ENCODE measurements around the gene HES5.

DNA sequence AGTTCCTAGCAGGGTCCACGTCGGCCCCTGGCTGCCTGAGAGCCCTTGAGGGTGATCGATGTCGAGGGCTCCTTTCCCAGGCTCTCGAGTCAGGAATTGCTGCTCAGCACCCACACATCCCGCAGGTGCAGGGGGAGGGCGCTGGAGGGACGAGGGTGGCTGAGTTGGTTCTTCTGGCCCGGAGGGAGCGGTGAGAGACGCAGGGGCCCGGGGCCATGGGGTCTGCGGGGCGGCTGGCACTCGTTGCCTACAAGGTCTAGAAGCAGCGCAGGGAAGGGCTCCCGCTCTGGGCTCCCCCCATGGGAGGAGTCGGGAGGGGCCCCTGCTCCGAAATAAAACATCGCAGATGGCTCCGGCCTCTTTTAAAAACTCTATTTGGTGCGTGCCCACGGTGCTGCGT lies 21.9 kb downstream of the HES5 start:
- TF ChIP-seq POLR2A (IDR thresholded peaks at IDR 0.05) (no peak), POLR2AphosphoS5 (IDR thresholded peaks at IDR 0.05) (peak in 2 of 3 donors; percentile 29 to 50)
- TF ChIP-seq, protein P1, sequence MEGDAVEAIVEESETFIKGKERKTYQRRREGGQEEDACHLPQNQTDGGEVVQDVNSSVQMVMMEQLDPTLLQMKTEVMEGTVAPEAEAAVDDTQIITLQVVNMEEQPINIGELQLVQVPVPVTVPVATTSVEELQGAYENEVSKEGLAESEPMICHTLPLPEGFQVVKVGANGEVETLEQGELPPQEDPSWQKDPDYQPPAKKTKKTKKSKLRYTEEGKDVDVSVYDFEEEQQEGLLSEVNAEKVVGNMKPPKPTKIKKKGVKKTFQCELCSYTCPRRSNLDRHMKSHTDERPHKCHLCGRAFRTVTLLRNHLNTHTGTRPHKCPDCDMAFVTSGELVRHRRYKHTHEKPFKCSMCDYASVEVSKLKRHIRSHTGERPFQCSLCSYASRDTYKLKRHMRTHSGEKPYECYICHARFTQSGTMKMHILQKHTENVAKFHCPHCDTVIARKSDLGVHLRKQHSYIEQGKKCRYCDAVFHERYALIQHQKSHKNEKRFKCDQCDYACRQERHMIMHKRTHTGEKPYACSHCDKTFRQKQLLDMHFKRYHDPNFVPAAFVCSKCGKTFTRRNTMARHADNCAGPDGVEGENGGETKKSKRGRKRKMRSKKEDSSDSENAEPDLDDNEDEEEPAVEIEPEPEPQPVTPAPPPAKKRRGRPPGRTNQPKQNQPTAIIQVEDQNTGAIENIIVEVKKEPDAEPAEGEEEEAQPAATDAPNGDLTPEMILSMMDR (IDR thresholded peaks at IDR 0.05 in 8 of 11, conservative IDR thresholded peaks at IDR 0.05 in 3 of 11), result no peak

Data from spleen (tissue), 7 donors.